Natural killer cell (primary cell): ENCODE results near the gene PROC. TPM values are rescaled to one million over a fixed set of nuclear protein-coding genes. Genes with fewer than 3 reads are reported as not detected.

Source experiments
- ATAC-seq, 3 donors: fragments of 150-1000 bp in 2 of 3; fragments of 200-7000 bp in 1 of 3; cut with Tn5 transposase; 1 replicate in 1 of 3; 2 replicates in 2 of 3; pipeline ENCODE4 v1.10.0; 2021; ENCODE audit warnings: mild to moderate bottlenecking in 2 of 3, moderate library complexity in 2 of 3
- DNase-seq, 2 donors: peaks; one replicate each; pipeline versions ENCODE4 v3.0.0 to v3.0.0-alpha.2; 2013 to 2021; ENCODE audit warnings: mixed read lengths in 1 of 2
- H3K27ac ChIP-seq: one replicate; pipeline ENCODE4 v1.5.1; 2013; ENCODE audit warnings: mild to moderate bottlenecking, low read length
- H3K27me3 ChIP-seq: one replicate; pipeline ENCODE4 v1.6.1; 2013; ENCODE audit warnings: low read length; ENCODE audit not compliant: control insufficient read depth, insufficient read depth
- H3K36me3 ChIP-seq: one replicate; pipeline ENCODE4 v1.6.1; 2013; ENCODE audit warnings: low read length; ENCODE audit not compliant: control insufficient read depth, insufficient read depth
- H3K4me1 ChIP-seq: one replicate; pipeline ENCODE4 v1.6.1; 2013; ENCODE audit warnings: low read length; ENCODE audit not compliant: control insufficient read depth, insufficient read depth
- H3K4me3 ChIP-seq: one replicate; pipeline ENCODE4 v1.5.1; 2013; ENCODE audit warnings: low read length
- H3K9me3 ChIP-seq: one replicate; pipeline ENCODE4 v1.6.1; 2013; ENCODE audit warnings: low read length; ENCODE audit not compliant: control insufficient read depth, insufficient read depth
- H3K27ac Mint-ChIP-seq, 2 donors: one replicate each; pipeline ENCODE4 v1.8.0; 2022; ENCODE audit warnings: mild to moderate bottlenecking in 2 of 2, mixed read lengths in 2 of 2, moderate library complexity in 1 of 2
- H3K27me3 Mint-ChIP-seq, 2 donors: one replicate each; pipeline ENCODE4 v1.8.0; 2022; ENCODE audit warnings: low read depth in 2 of 2, mixed read lengths in 2 of 2
- H3K36me3 Mint-ChIP-seq: one replicate; pipeline ENCODE4 v1.8.0; 2022; ENCODE audit warnings: mixed read lengths
- H3K4me1 Mint-ChIP-seq, 2 donors: one replicate each; pipeline ENCODE4 v1.8.0; 2022; ENCODE audit warnings: mixed read lengths in 2 of 2
- H3K4me3 Mint-ChIP-seq: one replicate; pipeline ENCODE4 v1.8.0; 2022; ENCODE audit warnings: mild to moderate bottlenecking, moderate library complexity, mixed read lengths
- H3K9me3 Mint-ChIP-seq, 2 donors: one replicate each; pipeline ENCODE4 v1.8.0; 2022; ENCODE audit warnings: mixed read lengths in 2 of 2
- WGBS: methylation state at CpG from one replicate; pipeline ENCODE4 v1.1.7; 2013; ENCODE audit warnings: missing lambda C conversion rate; ENCODE audit not compliant: insufficient coverage; 5-methylcytosine and 5-hydroxymethylcytosine counted together
- intact Hi-C: fragments of 100-400 bp; cut with micrococcal nuclease; formaldehyde crosslinking; loops from one replicate; pipeline ENCODE4 v1.14.2; 2022
- total RNA-seq, 4 donors: library from RNA; stranded (reverse); fragments of 120-200 nt in 1 of 4; gene quantifications; one replicate each; pipeline versions ENCODE4 v1.2.3 to v1.2.4, GENCODE V29; 2013 to 2022
- TF ChIP-seq, protein P1 (sequence below): fragments of 200-600 bp; IDR thresholded peaks from one replicate; pipeline ENCODE4 v1.8.0; 2022; ENCODE audit warnings: antibody characterized with exemption

The PROC gene
- total RNA-seq, 3 donors from 2014 or later (not counting 1 experiment from before 2014, with no cell fraction given): not detected

- no peaks in the 10 kb centered on the region for H3K27me3 ChIP-seq
- Mint-ChIP-seq H3K4me1 (peaks cover 10 to 11% of the 10 kb centered on the region in 2 donors), H3K9me3 (no peaks in the 10 kb centered on the region), H3K27me3 (no peaks in the 10 kb centered on the region), H3K4me3 (no peak overlapping the region), H3K36me3 (no peaks in the 10 kb centered on the region), H3K27ac (peak overlapping the region in 1 of 2 donors; percentile 5)
- WGBS: 96% methylated on average over 2 of the region's 2 CpGs
- no peaks in the 10 kb centered on the region for H3K36me3 ChIP-seq
- no peak for ATAC-seq
- no peak overlapping the region for H3K27ac ChIP-seq
- intact Hi-C loops: no loop called here
- no peak for DNase-seq
- no peak overlapping the region for H3K4me3 ChIP-seq
- no peaks in the 10 kb centered on the region for H3K9me3 ChIP-seq
- peaks cover 20% of the 10 kb centered on the region for H3K4me1 ChIP-seq
- TF ChIP-seq, protein P1, sequence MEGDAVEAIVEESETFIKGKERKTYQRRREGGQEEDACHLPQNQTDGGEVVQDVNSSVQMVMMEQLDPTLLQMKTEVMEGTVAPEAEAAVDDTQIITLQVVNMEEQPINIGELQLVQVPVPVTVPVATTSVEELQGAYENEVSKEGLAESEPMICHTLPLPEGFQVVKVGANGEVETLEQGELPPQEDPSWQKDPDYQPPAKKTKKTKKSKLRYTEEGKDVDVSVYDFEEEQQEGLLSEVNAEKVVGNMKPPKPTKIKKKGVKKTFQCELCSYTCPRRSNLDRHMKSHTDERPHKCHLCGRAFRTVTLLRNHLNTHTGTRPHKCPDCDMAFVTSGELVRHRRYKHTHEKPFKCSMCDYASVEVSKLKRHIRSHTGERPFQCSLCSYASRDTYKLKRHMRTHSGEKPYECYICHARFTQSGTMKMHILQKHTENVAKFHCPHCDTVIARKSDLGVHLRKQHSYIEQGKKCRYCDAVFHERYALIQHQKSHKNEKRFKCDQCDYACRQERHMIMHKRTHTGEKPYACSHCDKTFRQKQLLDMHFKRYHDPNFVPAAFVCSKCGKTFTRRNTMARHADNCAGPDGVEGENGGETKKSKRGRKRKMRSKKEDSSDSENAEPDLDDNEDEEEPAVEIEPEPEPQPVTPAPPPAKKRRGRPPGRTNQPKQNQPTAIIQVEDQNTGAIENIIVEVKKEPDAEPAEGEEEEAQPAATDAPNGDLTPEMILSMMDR: no peak
Observed at GRCh38 chr2:127392133-127392827, 25.9 kb upstream of the PROC start.

GRCh38 chr2:127392828-127393578 lies 25.2 kb upstream of the PROC start:
- Mint-ChIP-seq H3K27ac (peak overlapping the region in 1 of 2 donors; percentile 5), H3K4me1 (peaks cover 9 to 10% of the 10 kb centered on the region in 2 donors), H3K4me3 (no peak overlapping the region), H3K27me3 (no peaks in the 10 kb centered on the region), H3K9me3 (no peaks in the 10 kb centered on the region), H3K36me3 (no peaks in the 10 kb centered on the region)
- DNase-seq: no peak
- H3K9me3 ChIP-seq: no peaks in the 10 kb centered on the region
- peaks cover 20% of the 10 kb centered on the region for H3K4me1 ChIP-seq
- no peak for ATAC-seq
- H3K27me3 ChIP-seq: no peaks in the 10 kb centered on the region
- 91% methylated on average over 1 of the region's 1 CpG for WGBS
- H3K4me3 ChIP-seq: no peak overlapping the region
- intact Hi-C loops: no loop called here
- no peaks in the 10 kb centered on the region for H3K36me3 ChIP-seq
- H3K27ac ChIP-seq: no peak overlapping the region
- TF ChIP-seq, protein P1: no peak

DNA sequence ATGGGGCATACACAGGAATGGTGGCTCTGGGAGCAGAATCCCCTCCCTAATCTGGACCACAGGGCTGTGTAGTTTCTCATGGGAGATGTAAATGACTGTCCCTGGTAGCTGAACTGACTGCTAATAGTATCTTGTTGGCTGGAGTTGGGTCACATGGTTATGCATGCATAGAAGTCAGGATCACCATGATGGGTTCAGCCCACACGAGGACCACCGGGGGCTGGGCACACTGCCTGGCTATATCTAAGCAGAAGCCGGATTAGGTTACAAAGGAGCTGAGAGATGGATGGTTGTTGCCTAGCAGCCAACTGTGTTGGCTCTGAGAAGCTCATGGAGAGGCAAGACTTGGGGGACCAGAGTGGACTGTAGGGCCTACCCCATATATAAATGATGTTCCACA lies 23.7 kb upstream of the PROC start:
- Mint-ChIP-seq H3K36me3 (no peaks in the 10 kb centered on the region), H3K27ac (no peak overlapping the region), H3K4me3 (no peak overlapping the region), H3K4me1 (no peaks in the 10 kb centered on the region), H3K27me3 (no peaks in the 10 kb centered on the region), H3K9me3 (no peaks in the 10 kb centered on the region)
- DNase-seq (no peak), ATAC-seq (no peak)
- TF ChIP-seq, protein P1: no peak
- no peak overlapping the region for H3K4me3 ChIP-seq
- no peaks in the 10 kb centered on the region for H3K27me3 ChIP-seq
- intact Hi-C loops: no loop called here
- no peaks in the 10 kb centered on the region for H3K36me3 ChIP-seq
- WGBS: 91% methylated on average over 3 of the region's 3 CpGs
- no peak overlapping the region for H3K27ac ChIP-seq
- H3K9me3 ChIP-seq: no peaks in the 10 kb centered on the region
- H3K4me1 ChIP-seq: peaks cover 10% of the 10 kb centered on the region
